Keratinocyte (primary cell): ENCODE results near the gene TNFRSF19. TPM values are rescaled to one million over a fixed set of nuclear protein-coding genes. Genes with fewer than 3 reads are reported as not detected.

Source experiments
- DNase-seq: peaks from one replicate; pipeline ENCODE4 v3.0.0-alpha.2; 2011; ENCODE audit warnings: low read depth, missing footprints, low spot score
- FAIRE-seq: peaks from 2 replicates; lab custom pipeline; 2011; peaks lifted over from hg19 to GRCh38; lab: Jason Lieb, UNC
- H2AFZ ChIP-seq: 2 replicates; pipeline ENCODE4 v1.6.0; 2012; ENCODE audit warnings: low read length, control low read depth, inconsistent platforms; ENCODE audit not compliant: control insufficient read depth
- H3K27ac ChIP-seq: 2 replicates; pipeline ENCODE4 v1.5.1; 2011; ENCODE audit warnings: low read length; ENCODE audit not compliant: control insufficient read depth, insufficient read depth
- H3K27me3 ChIP-seq: 3 replicates; pipeline ENCODE4 v1.6.0; 2011; ENCODE audit warnings: low read length; ENCODE audit not compliant: control insufficient read depth, insufficient read depth; ENCODE audit errors: extremely low read depth
- H3K36me3 ChIP-seq, 2 experiments: 2 replicates in 1 of 2; 3 replicates in 1 of 2; pipeline ENCODE4 v1.5.1; 2011; ENCODE audit warnings: low read length in 2 of 2, mild to moderate bottlenecking in 1 of 2; ENCODE audit not compliant: control insufficient read depth in 2 of 2, insufficient read depth in 2 of 2; ENCODE audit errors: extremely low read depth in 1 of 2
- H3K4me1 ChIP-seq: 3 replicates; pipeline ENCODE4 v1.5.1; 2011; ENCODE audit warnings: low read length; ENCODE audit not compliant: control insufficient read depth, insufficient read depth; ENCODE audit errors: extremely low read depth
- H3K4me2 ChIP-seq: 3 replicates; pipeline ENCODE4 v1.6.0; 2011; ENCODE audit warnings: low read depth, low read length; ENCODE audit not compliant: control insufficient read depth, insufficient read depth; ENCODE audit errors: extremely low read depth
- H3K4me3 ChIP-seq, 3 experiments: fragments of 200-600 bp in 1 of 3; sonication (generic) in 1 of 3; 2 replicates in 2 of 3; 3 replicates in 1 of 3; pipeline ENCODE4 v1.5.1; 2011 to 2016; ENCODE audit warnings: low read length in 3 of 3, mild to moderate bottlenecking in 3 of 3, control low read depth in 2 of 3, inconsistent platforms in 1 of 3, low read depth in 1 of 3, mixed read lengths in 1 of 3, mixed run types in 1 of 3, moderate library complexity in 1 of 3; ENCODE audit not compliant: control insufficient read depth in 2 of 3, insufficient read depth in 2 of 3; ENCODE audit errors: extremely low read depth in 1 of 3
- H3K79me2 ChIP-seq: 2 replicates; pipeline ENCODE4 v1.6.0; 2012; ENCODE audit warnings: low read length; ENCODE audit not compliant: control insufficient read depth, insufficient read depth
- H3K9ac ChIP-seq: 3 replicates; pipeline ENCODE4 v1.6.0; 2011; ENCODE audit warnings: low read length; ENCODE audit not compliant: control insufficient read depth, insufficient read depth; ENCODE audit errors: extremely low read depth
- H3K9me1 ChIP-seq: 3 replicates; pipeline ENCODE4 v1.6.0; 2011; ENCODE audit warnings: low read length; ENCODE audit not compliant: control insufficient read depth, insufficient read depth; ENCODE audit errors: extremely low read depth
- H3K9me3 ChIP-seq: 2 replicates; pipeline ENCODE4 v1.5.1; 2012; ENCODE audit warnings: low read depth, low read length; ENCODE audit not compliant: control insufficient read depth
- H4K20me1 ChIP-seq: 3 replicates; pipeline ENCODE4 v1.6.0; 2011; ENCODE audit warnings: low read length; ENCODE audit not compliant: control insufficient read depth, insufficient read depth; ENCODE audit errors: extremely low read depth
- EZH2 ChIP-seq: IDR thresholded peaks from one replicate; pipeline ENCODE4 v1.6.1; 2012; ENCODE audit warnings: inconsistent platforms, mild to moderate bottlenecking, low read length, moderate library complexity
- dilution Hi-C: fragments of 300-500 bp; cut with MboI; formaldehyde crosslinking; loops from one replicate; pipeline ENCODE4 v1.7.0; 2020; ENCODE audit warnings: low sequenced_read_pairs; ENCODE audit not compliant: extremely low pct_ligation_motif_present
- polyA plus RNA-seq, 5 experiments: library from polyadenylated mRNA; depleted of rRNA in 3 of 5; stranded (reverse) in 3 of 5; stranded (forward) in 1 of 5; unstranded in 1 of 5; fragments of >200 nt; gene quantifications; 1 replicate in 1 of 5; 2 replicates in 3 of 5; 3 replicates in 1 of 5; pipeline versions ENCODE4 v1.2.1 to v1.2.3, GENCODE V29; 2011 to 2012; ENCODE audit warnings: missing spikeins in 2 of 5, low read depth in 1 of 5, low replicate concordance in 1 of 5
- TF ChIP-seq, protein P1 (sequence below), 3 experiments: IDR thresholded peaks in 1 of 3; conservative IDR thresholded peaks in 1 of 3; optimal IDR thresholded peaks in 1 of 3; 2 replicates in 2 of 3; 3 replicates in 1 of 3; pipeline versions ENCODE3 to v1.5.1; 2011; ENCODE audit warnings: low read length in 3 of 3, mild to moderate bottlenecking in 3 of 3, moderate library complexity in 2 of 3, control low read depth in 1 of 3, inconsistent platforms in 1 of 3; ENCODE audit not compliant: insufficient read depth in 2 of 3; ENCODE audit errors: extremely low read depth in 1 of 3

Gene TNFRSF19
- polyA plus RNA-seq, 1 donor (not counting 4 experiments of a cell fraction or from before 2014, with no cell fraction given), result 1.8 TPM

DNA sequence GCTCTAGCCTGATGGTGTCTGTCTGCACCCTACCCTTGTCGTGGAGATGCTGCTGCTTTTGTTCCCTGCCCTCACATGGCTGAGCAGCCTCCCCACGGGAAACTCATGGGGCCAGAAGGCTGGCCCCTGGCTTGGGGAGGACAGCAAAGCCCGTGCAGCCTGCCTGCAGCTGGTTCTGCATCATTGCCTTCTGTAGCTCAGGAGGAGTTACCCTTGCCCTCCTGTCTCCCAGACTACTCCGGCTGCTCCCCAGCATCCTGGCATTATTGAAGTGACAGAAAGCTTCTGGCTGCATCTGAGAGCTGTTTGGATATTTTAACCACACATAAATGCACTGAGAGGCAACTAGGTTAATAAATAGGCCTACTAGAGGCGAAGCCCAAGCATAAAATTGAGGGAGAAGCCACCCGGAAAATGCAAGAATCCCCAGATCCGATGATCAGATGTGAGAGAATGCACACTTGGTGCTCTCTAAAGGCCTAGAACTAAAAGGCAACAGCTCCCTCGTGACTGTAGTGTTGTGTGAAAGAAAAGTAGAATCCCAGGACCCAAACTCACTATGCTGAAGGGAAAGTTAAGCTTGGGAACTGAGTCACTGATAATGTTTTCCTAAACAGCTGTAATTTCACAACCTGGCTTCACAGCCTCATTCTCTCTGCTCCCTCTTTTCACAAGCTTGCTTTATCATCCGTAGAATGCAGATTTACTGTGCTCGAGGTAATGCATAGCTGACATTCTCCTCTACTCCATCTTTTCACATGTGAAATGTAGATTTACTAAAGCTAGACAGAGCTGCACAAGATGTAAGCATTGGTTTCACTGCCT, 110.8 kb downstream of the TNFRSF19 start:
- no peak overlapping the region for H2AFZ ChIP-seq

DNA sequence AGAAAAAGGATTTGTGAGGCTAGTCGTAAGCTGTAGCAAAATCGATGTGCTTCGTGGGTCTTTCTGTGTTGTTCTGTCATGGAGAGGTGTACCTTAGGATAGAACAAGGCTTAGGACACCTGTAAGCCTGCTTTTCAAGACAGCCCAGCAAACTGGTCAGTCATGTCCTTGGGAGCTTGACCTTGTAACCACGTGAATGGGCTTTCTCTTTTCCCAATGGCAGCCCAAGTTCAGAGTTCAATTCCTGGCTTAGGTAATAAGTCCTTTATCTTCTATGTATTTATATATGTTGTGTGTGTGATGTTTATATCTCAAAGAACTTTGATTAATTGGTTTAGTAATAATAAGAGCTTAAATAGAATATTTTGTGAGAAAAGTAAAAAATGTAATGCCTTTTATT, 112.9 kb downstream of the TNFRSF19 start:
- FAIRE-seq (no peak), DNase-seq (no peak)
- H3K27me3 ChIP-seq, result no peaks in the 10 kb centered on the region
- no peaks in the 10 kb centered on the region for H3K9me1 ChIP-seq
- no peak overlapping the region for H3K9ac ChIP-seq
- H3K4me3 ChIP-seq, result no peak overlapping the region
- H3K4me2 ChIP-seq, result no peak overlapping the region
- no peaks in the 10 kb centered on the region for H3K36me3 ChIP-seq
- H3K27ac ChIP-seq, result no peak overlapping the region
- H3K9me3 ChIP-seq, result no peaks in the 10 kb centered on the region
- H3K79me2 ChIP-seq, result no peaks in the 10 kb centered on the region
- H4K20me1 ChIP-seq, result no peaks in the 10 kb centered on the region
- no peak overlapping the region for H2AFZ ChIP-seq
- peaks cover 18% of the 10 kb centered on the region for H3K4me1 ChIP-seq
- dilution Hi-C loops, result no loop called here
- TF ChIP-seq EZH2, result no peak
- TF ChIP-seq, protein P1, sequence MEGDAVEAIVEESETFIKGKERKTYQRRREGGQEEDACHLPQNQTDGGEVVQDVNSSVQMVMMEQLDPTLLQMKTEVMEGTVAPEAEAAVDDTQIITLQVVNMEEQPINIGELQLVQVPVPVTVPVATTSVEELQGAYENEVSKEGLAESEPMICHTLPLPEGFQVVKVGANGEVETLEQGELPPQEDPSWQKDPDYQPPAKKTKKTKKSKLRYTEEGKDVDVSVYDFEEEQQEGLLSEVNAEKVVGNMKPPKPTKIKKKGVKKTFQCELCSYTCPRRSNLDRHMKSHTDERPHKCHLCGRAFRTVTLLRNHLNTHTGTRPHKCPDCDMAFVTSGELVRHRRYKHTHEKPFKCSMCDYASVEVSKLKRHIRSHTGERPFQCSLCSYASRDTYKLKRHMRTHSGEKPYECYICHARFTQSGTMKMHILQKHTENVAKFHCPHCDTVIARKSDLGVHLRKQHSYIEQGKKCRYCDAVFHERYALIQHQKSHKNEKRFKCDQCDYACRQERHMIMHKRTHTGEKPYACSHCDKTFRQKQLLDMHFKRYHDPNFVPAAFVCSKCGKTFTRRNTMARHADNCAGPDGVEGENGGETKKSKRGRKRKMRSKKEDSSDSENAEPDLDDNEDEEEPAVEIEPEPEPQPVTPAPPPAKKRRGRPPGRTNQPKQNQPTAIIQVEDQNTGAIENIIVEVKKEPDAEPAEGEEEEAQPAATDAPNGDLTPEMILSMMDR (optimal IDR thresholded peaks at IDR 0.05 in 1 of 3, IDR thresholded peaks at IDR 0.05 in 1 of 3, conservative IDR thresholded peaks at IDR 0.05 in 1 of 3; ENCODE audit: extremely low read depth in 1 of 3, insufficient read depth in 2 of 3, low read length in 3 of 3), result no peak

More for the DNA sequence above, 110.8 kb downstream of the TNFRSF19 start:
- dilution Hi-C loops, result no loop called here
- no peak for DNase-seq
- Histone ChIP-seq H3K4me1 (peaks cover 21% of the 10 kb centered on the region), H3K4me3 (no peak overlapping the region), H3K9me3 (no peaks in the 10 kb centered on the region), H3K27me3 (no peaks in the 10 kb centered on the region), H3K9ac (no peak overlapping the region), H3K27ac (no peak overlapping the region), H3K79me2 (no peaks in the 10 kb centered on the region), H3K9me1 (no peaks in the 10 kb centered on the region), H3K4me2 (no peak overlapping the region), H4K20me1 (no peaks in the 10 kb centered on the region), H3K36me3 (no peaks in the 10 kb centered on the region)
- no peak for FAIRE-seq
- no peak for TF ChIP-seq EZH2
- TF ChIP-seq, protein P1 (optimal IDR thresholded peaks at IDR 0.05 in 1 of 3, IDR thresholded peaks at IDR 0.05 in 1 of 3, conservative IDR thresholded peaks at IDR 0.05 in 1 of 3; ENCODE audit: extremely low read depth in 1 of 3, insufficient read depth in 2 of 3, low read length in 3 of 3), result no peak
